ENCODE data around the gene ZNF575. TPM values are rescaled to one million over a fixed set of nuclear protein-coding genes. Genes with fewer than 3 reads are reported as not detected.

The ZNF575 gene
- total RNA-seq, 1 experiment from 2014 or later: 6.5 TPM

- DNase-seq: peak in 1 of 2 experiments; percentile 58
- Histone ChIP-seq H3K79me2 (ENCODE audit: low read depth) (no peaks in the 10 kb centered on the region), H3K4me3 (peak overlapping the region; percentile 63), H3K27me3 (ENCODE audit: insufficient read depth, low read depth) (no peaks in the 10 kb centered on the region), H3K9me3 (ENCODE audit: insufficient read depth, low read depth) (no peaks in the 10 kb centered on the region), H2AFZ (peak overlapping the region; percentile 72), H4K20me1 (ENCODE audit: insufficient read depth) (no peaks in the 10 kb centered on the region), H3K27ac (peak overlapping the region; percentile 54), H3K4me2 (peak overlapping the region; percentile 84), H3K4me1 (replicated peaks; ENCODE audit: insufficient read depth) (peaks cover 30% of the 10 kb centered on the region), H3K9me2 (ENCODE audit: insufficient read depth) (no peaks in the 10 kb centered on the region), H3F3A (ENCODE audit: insufficient read depth, low read depth) (peaks cover 64% of the 10 kb centered on the region), H3K36me3 (ENCODE audit: low read depth) (no peaks in the 10 kb centered on the region)
- ChIA-PET POLR2A (ENCODE audit: unreplicated experiment) (interaction anchor here (0.6 to 1.2 kb wide), 5 partner anchors 15 to 341 kb away, joined by 3 to 10 read pairs (median 6); no protein-coding TSS in a partner anchor), CTCF (interaction anchor here (0.6 to 0.9 kb wide), 4 partner anchors 13 to 208 kb away, joined by 3 to 12 read pairs (median 6); no protein-coding TSS in a partner anchor)
- no TSS peak for BruUV-seq (replicated peaks)
- TF ChIP-seq EZH2 (IDR thresholded peaks at IDR 0.05; ENCODE audit: low read depth) (no peak), CTCF (conservative IDR thresholded peaks at IDR 0.05) (no peak)
- intact Hi-C loops (cut with micrococcal nuclease; ENCODE audit: unreplicated experiment): loop anchor here (5.0 kb wide), 1 partner anchor 265 kb away; no protein-coding TSS in a partner anchor
Measured at GRCh38 chr19:43532571-43532961, 422 bp upstream of the ZNF575 start.

- Histone ChIP-seq H3K36me3 (ENCODE audit: low read depth) (no peaks in the 10 kb centered on the region), H3K4me3 (peak overlapping the region; percentile 63), H3K9me2 (ENCODE audit: insufficient read depth) (no peaks in the 10 kb centered on the region), H3K79me2 (ENCODE audit: low read depth) (no peaks in the 10 kb centered on the region), H2AFZ (peak overlapping the region; percentile 75), H3K4me2 (peak overlapping the region; percentile 84), H3K9me3 (ENCODE audit: insufficient read depth, low read depth) (no peaks in the 10 kb centered on the region), H3F3A (ENCODE audit: insufficient read depth, low read depth) (peaks cover 53% of the 10 kb centered on the region), H3K27me3 (ENCODE audit: insufficient read depth, low read depth) (no peaks in the 10 kb centered on the region), H3K4me1 (replicated peaks; ENCODE audit: insufficient read depth) (peaks cover 23% of the 10 kb centered on the region), H3K27ac (peak overlapping the region; percentile 54), H4K20me1 (ENCODE audit: insufficient read depth) (no peaks in the 10 kb centered on the region)
- ChIA-PET CTCF (interaction anchor here (0.6 to 0.9 kb wide), 2 partner anchors 30 to 135 kb away, joined by 3 to 4 read pairs; no protein-coding TSS in a partner anchor), POLR2A (ENCODE audit: unreplicated experiment) (interaction anchor here (0.6 to 1.2 kb wide), 3 partner anchors 65 to 1644 kb away, joined by 3 to 6 read pairs (median 3); partner anchors contain the start of gene TRAPPC6A)
- BruUV-seq (replicated peaks): TSS peak; percentile 20
- TF ChIP-seq EZH2 (IDR thresholded peaks at IDR 0.05; ENCODE audit: low read depth) (no peak), CTCF (conservative IDR thresholded peaks at IDR 0.05) (no peak)
- intact Hi-C loops (cut with micrococcal nuclease; ENCODE audit: unreplicated experiment): loop anchor here (5.0 kb wide), 1 partner anchor 264 kb away; no protein-coding TSS in a partner anchor
- DNase-seq: peak; percentile 95 to 97
Measured at GRCh38 chr19:43533546-43534304, 737 bp downstream of the ZNF575 start.

- CTCF ChIA-PET: no interaction called here
Measured at GRCh38 chr19:43534305-43534815, 1.4 kb downstream of the ZNF575 start.

More at GRCh38 chr19:43534305-43534815, 1.4 kb downstream of the ZNF575 start:
- no peak overlapping the region; the same call in 1 of the 2 replicates for H3K4me3 ChIP-seq
- peaks cover 51% of the 10 kb centered on the region for H3F3A ChIP-seq (ENCODE audit: insufficient read depth, low read depth)
- POLR2A ChIA-PET (ENCODE audit: unreplicated experiment): no interaction called here
- peaks cover 20% of the 10 kb centered on the region for H3K4me1 ChIP-seq (replicated peaks; ENCODE audit: insufficient read depth)
- no peaks in the 10 kb centered on the region for H3K27me3 ChIP-seq (ENCODE audit: insufficient read depth, low read depth)
- no peak overlapping the region for H2AFZ ChIP-seq
- H3K79me2 ChIP-seq (ENCODE audit: low read depth): no peaks in the 10 kb centered on the region
- no peaks in the 10 kb centered on the region for H3K36me3 ChIP-seq (ENCODE audit: low read depth)
- peak overlapping the region; percentile 45 for H3K4me2 ChIP-seq
- H3K9me2 ChIP-seq (ENCODE audit: insufficient read depth): no peaks in the 10 kb centered on the region
- BruUV-seq (replicated peaks): no TSS peak
- intact Hi-C loops (cut with micrococcal nuclease; ENCODE audit: unreplicated experiment): loop anchor here (5.0 kb wide), 1 partner anchor 263 kb away; no protein-coding TSS in a partner anchor
- H3K27ac ChIP-seq: no peak overlapping the region
- no peaks in the 10 kb centered on the region for H4K20me1 ChIP-seq (ENCODE audit: insufficient read depth)
- H3K9me3 ChIP-seq (ENCODE audit: insufficient read depth, low read depth): no peaks in the 10 kb centered on the region
- DNase-seq: no peak
- TF ChIP-seq CTCF (conservative IDR thresholded peaks at IDR 0.05) (no peak), EZH2 (IDR thresholded peaks at IDR 0.05; ENCODE audit: low read depth) (no peak)
